Endothelial cell of umbilical vein (primary cell): ENCODE data around the gene HDX. TPM values are rescaled to one million over a fixed set of nuclear protein-coding genes. Genes with fewer than 3 reads are reported as not detected.

Experiments
- BruUV-seq: library from RNA; stranded (reverse); fragments of 400-500 nt; replicated peaks from 2 replicates; lab custom pipeline; 2021; lab: Mats Ljungman, UMichigan
- CTCF ChIA-PET: fragments of 300-600, 350-600 bp; sonication (Branson Sonifier 250); formaldehyde crosslinking; loops from one replicate; lab custom pipeline; 2021; ENCODE audit warnings: antibody characterized with exemption, inconsistent platforms; lab: Charles Lee
- POLR2A ChIA-PET: fragments of 300-600, 350-600 bp; sonication (Branson Sonifier 250); formaldehyde crosslinking; loops from one replicate; lab custom pipeline; 2021; ENCODE audit warnings: antibody characterized with exemption, inconsistent platforms; lab: Charles Lee
- DNase-seq: peaks from one replicate; pipeline ENCODE4 v3.0.0-alpha.2; 2011; ENCODE audit warnings: low read depth, low spot score
- FAIRE-seq: peaks from 2 replicates; lab custom pipeline; 2011; peaks lifted over from hg19 to GRCh38; lab: Jason Lieb, UNC
- H2AFZ ChIP-seq: 2 replicates; pipeline ENCODE4 v1.6.0; 2012; ENCODE audit warnings: low read depth, low read length, control low read depth, inconsistent platforms
- H3K27ac ChIP-seq: 2 replicates; pipeline ENCODE4 v1.5.1; 2011; ENCODE audit warnings: low read depth, mild to moderate bottlenecking, control low read depth, low read length, moderate library complexity; ENCODE audit not compliant: insufficient read depth
- H3K27me3 ChIP-seq, 2 experiments: 2 replicates each; pipeline versions ENCODE4 v1.6.0 to v1.6.1; 2011; ENCODE audit warnings: low read length in 2 of 2, mixed read lengths in 1 of 2; ENCODE audit not compliant: control insufficient read depth in 2 of 2, insufficient read depth in 2 of 2
- H3K36me3 ChIP-seq, 2 experiments: 2 replicates in 1 of 2; 3 replicates in 1 of 2; pipeline ENCODE4 v1.5.1; 2011; ENCODE audit warnings: low read length in 2 of 2, mild to moderate bottlenecking in 1 of 2, moderate library complexity in 1 of 2; ENCODE audit not compliant: control insufficient read depth in 2 of 2, insufficient read depth in 2 of 2; ENCODE audit errors: extremely low read depth in 1 of 2
- H3K4me1 ChIP-seq: 3 replicates; pipeline ENCODE4 v1.5.1; 2011; ENCODE audit warnings: mild to moderate bottlenecking, low read length; ENCODE audit not compliant: control insufficient read depth, insufficient read depth; ENCODE audit errors: extremely low read depth
- H3K4me2 ChIP-seq: 2 replicates; pipeline ENCODE4 v1.6.1; 2011; ENCODE audit warnings: low read length, control low read depth, mixed read lengths; ENCODE audit not compliant: insufficient read depth
- H3K4me3 ChIP-seq, 3 experiments: fragments of 200-600 bp in 1 of 3; sonication (generic), shearing (Covaris generic) in 1 of 3; replicated peaks in 1 of 3; 2 replicates each; pipeline ENCODE4 v1.5.1; 2011 to 2016; ENCODE audit warnings: control low read depth in 3 of 3, low read length in 3 of 3, mild to moderate bottlenecking in 2 of 3, inconsistent platforms in 1 of 3, low read depth in 1 of 3, moderate library complexity in 1 of 3; ENCODE audit not compliant: insufficient read depth in 1 of 3
- H3K79me2 ChIP-seq: 2 replicates; pipeline ENCODE4 v1.6.0; 2012; ENCODE audit warnings: low read length, inconsistent platforms; ENCODE audit not compliant: control insufficient read depth, insufficient read depth
- H3K9ac ChIP-seq: replicated peaks from 2 replicates; pipeline ENCODE3; 2011; ENCODE audit warnings: low read length, control low read depth; ENCODE audit not compliant: insufficient read depth; ENCODE audit errors: extremely low read depth
- H3K9me1 ChIP-seq: replicated peaks from 3 replicates; pipeline ENCODE4 v1.6.0; 2011; ENCODE audit warnings: mild to moderate bottlenecking, low read length; ENCODE audit not compliant: control insufficient read depth, insufficient read depth; ENCODE audit errors: extremely low read depth
- H3K9me3 ChIP-seq: replicated peaks from 2 replicates; pipeline ENCODE4 v1.5.1; 2012; ENCODE audit warnings: low read length, inconsistent platforms; ENCODE audit not compliant: control insufficient read depth, insufficient read depth
- H4K20me1 ChIP-seq: replicated peaks from 2 replicates; pipeline ENCODE3; 2011; ENCODE audit warnings: mild to moderate bottlenecking, low read length; ENCODE audit not compliant: control insufficient read depth, insufficient read depth; ENCODE audit errors: extremely low read depth
- EZH2 ChIP-seq: IDR thresholded peaks from 2 replicates; pipeline ENCODE4 v1.6.1; 2012; ENCODE audit warnings: borderline replicate concordance, low read depth, mild to moderate bottlenecking, moderate library complexity, low read length, inconsistent platforms; ENCODE audit not compliant: severe bottlenecking
- FOS ChIP-seq: IDR thresholded peaks from 2 replicates; pipeline ENCODE4 v1.6.1; 2011; ENCODE audit warnings: mild to moderate bottlenecking, low read length, moderate library complexity, borderline replicate concordance; ENCODE audit not compliant: insufficient read depth
- GATA2 ChIP-seq: IDR thresholded peaks from 2 replicates; pipeline ENCODE4 v1.7.0; 2011; ENCODE audit warnings: low read depth, mild to moderate bottlenecking, moderate library complexity, mixed read lengths, low read length; ENCODE audit not compliant: insufficient read length, insufficient read depth
- JUN ChIP-seq: IDR thresholded peaks from 2 replicates; pipeline ENCODE4 v1.6.1; 2011; ENCODE audit warnings: borderline replicate concordance, low read depth; ENCODE audit not compliant: insufficient read length, insufficient read depth
- MAX ChIP-seq: IDR thresholded peaks from 2 replicates; pipeline ENCODE4 v1.6.1; 2011; ENCODE audit not compliant: insufficient read depth, insufficient read length
- MYC ChIP-seq: IDR thresholded peaks from one replicate; pipeline ENCODE4 v1.6.1; 2011; ENCODE audit warnings: mild to moderate bottlenecking, low read depth, low read length
- POLR2A ChIP-seq: IDR thresholded peaks from 2 replicates; pipeline ENCODE4 v1.6.1; 2012; ENCODE audit warnings: low read depth, mild to moderate bottlenecking, control low read depth, low read length
- POLR2AphosphoS5 ChIP-seq: IDR thresholded peaks from 2 replicates; pipeline ENCODE4 v1.6.1; 2012; ENCODE audit warnings: low read depth, mild to moderate bottlenecking, control low read depth, low read length, moderate library complexity; ENCODE audit not compliant: insufficient read depth
- dilution Hi-C: fragments of 300-500 bp; cut with MboI; formaldehyde crosslinking; loops from one replicate; pipeline ENCODE4 v1.15.0; 2019; ENCODE audit warnings: low sequenced_read_pairs; ENCODE audit not compliant: extremely low pct_ligation_motif_present
- intact Hi-C: fragments of 100-400 bp; cut with micrococcal nuclease; formaldehyde crosslinking; loops from one replicate; pipeline ENCODE4 v1.10.0; 2022
- polyA plus RNA-seq, 4 experiments: library from polyadenylated mRNA; depleted of rRNA in 3 of 4; stranded (reverse) in 3 of 4; unstranded in 1 of 4; fragments of >200 nt; gene quantifications; 2 replicates each; pipeline versions ENCODE4 v1.2.1 to v1.2.3, GENCODE V29; 2011 to 2012; ENCODE audit warnings: missing spikeins in 1 of 4
- total RNA-seq: library from RNA; stranded (reverse); gene quantifications from 2 replicates; pipeline ENCODE4 v1.2.3, GENCODE V29; 2021
- TF ChIP-seq, protein P1 (sequence below), 2 donors: IDR thresholded peaks; 1 replicate in 1 of 2; 2 replicates in 1 of 2; pipeline ENCODE4 v1.5.1; 2011; ENCODE audit warnings: low read length in 2 of 2, mild to moderate bottlenecking in 2 of 2, moderate library complexity in 2 of 2, control low read depth in 1 of 2, inconsistent platforms in 1 of 2, low read depth in 1 of 2; ENCODE audit not compliant: insufficient read depth in 1 of 2; ENCODE audit errors: extremely low read depth in 1 of 2

HDX gene
- total and polyA plus RNA-seq, 2 donors (not counting 3 experiments of a cell fraction or from before 2014, with no cell fraction given) = 2.3 to 8.2 TPM

DNA sequence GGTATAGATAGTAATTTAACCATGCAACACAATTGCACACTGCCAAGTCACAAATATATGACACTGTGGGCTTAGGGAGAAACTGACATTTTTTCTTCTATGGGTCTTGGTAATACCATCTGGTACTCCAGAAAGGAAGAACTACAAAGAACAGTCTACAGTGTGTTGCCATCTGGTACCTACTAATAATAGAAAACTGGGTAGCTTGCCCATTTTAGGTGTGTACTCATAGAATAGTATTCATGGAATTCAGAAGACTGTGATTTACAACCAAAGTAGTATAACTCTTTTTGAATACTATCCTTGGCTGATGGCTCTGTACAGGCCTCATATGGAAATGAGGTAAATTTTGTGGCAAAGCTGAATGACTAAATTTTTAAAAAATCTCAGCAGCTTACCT is 181.6 kb downstream of the HDX start:
- Histone ChIP-seq H3K79me2 (no peaks in the 10 kb centered on the region), H3K27ac (no peak overlapping the region), H2AFZ (no peak overlapping the region), H4K20me1 (no peaks in the 10 kb centered on the region), H3K36me3 (no peaks in the 10 kb centered on the region), H3K4me3 (no peak overlapping the region), H3K27me3 (no peaks in the 10 kb centered on the region), H3K9me3 (no peaks in the 10 kb centered on the region), H3K4me2 (no peak overlapping the region), H3K9ac (no peak overlapping the region), H3K4me1 (no peaks in the 10 kb centered on the region), H3K9me1 (no peaks in the 10 kb centered on the region)
- ChIA-PET CTCF (interaction anchor here (0.8 kb wide), 1 partner anchor 19 kb away, joined by 5 read pairs; no protein-coding TSS in a partner anchor), POLR2A (no interaction called here)
- intact Hi-C loops (no loop called here), dilution Hi-C loops (no loop called here)
- BruUV-seq = no TSS peak
- no peak for FAIRE-seq
- no peak for DNase-seq
- TF ChIP-seq POLR2A (no peak), EZH2 (no peak), MYC (no peak), JUN (no peak), FOS (no peak), POLR2AphosphoS5 (no peak)
- TF ChIP-seq, protein P1, sequence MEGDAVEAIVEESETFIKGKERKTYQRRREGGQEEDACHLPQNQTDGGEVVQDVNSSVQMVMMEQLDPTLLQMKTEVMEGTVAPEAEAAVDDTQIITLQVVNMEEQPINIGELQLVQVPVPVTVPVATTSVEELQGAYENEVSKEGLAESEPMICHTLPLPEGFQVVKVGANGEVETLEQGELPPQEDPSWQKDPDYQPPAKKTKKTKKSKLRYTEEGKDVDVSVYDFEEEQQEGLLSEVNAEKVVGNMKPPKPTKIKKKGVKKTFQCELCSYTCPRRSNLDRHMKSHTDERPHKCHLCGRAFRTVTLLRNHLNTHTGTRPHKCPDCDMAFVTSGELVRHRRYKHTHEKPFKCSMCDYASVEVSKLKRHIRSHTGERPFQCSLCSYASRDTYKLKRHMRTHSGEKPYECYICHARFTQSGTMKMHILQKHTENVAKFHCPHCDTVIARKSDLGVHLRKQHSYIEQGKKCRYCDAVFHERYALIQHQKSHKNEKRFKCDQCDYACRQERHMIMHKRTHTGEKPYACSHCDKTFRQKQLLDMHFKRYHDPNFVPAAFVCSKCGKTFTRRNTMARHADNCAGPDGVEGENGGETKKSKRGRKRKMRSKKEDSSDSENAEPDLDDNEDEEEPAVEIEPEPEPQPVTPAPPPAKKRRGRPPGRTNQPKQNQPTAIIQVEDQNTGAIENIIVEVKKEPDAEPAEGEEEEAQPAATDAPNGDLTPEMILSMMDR (IDR thresholded peaks at IDR 0.05; ENCODE audit: extremely low read depth in 1 of 2, insufficient read depth in 1 of 2, low read depth in 1 of 2, low read length in 2 of 2) = no peak

DNA sequence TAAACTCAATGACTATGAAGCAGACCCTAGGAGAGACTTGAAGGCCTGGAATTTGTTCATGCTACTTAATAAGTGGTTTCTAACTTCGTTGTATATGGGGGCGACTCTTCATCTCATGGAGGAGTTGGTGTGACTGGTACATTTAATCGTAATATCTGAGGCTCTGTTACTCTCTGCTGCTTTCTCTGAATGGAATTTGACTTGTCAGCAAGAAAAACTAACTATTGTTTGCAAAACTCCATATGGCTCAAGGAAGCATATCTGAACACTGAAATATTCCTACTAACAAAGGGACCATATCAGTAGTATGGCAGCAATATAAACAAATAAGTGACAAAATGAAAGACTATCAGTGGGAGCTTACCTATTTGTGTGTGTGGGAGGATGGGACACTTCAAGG is 182.2 kb downstream of the HDX start:
- Histone ChIP-seq H3K4me2 (no peak overlapping the region), H3K36me3 (no peaks in the 10 kb centered on the region), H3K9me3 (no peaks in the 10 kb centered on the region), H3K4me3 (no peak overlapping the region), H3K27ac (no peak overlapping the region), H3K79me2 (no peaks in the 10 kb centered on the region), H3K9ac (no peak overlapping the region), H3K4me1 (no peaks in the 10 kb centered on the region), H3K27me3 (no peaks in the 10 kb centered on the region), H2AFZ (no peak overlapping the region), H3K9me1 (no peaks in the 10 kb centered on the region), H4K20me1 (no peaks in the 10 kb centered on the region)
- CTCF ChIA-PET = no interaction called here
- no peak for FAIRE-seq
- POLR2A ChIA-PET = no interaction called here
- no peak for TF ChIP-seq MYC
- no peak for TF ChIP-seq GATA2
- no peak for TF ChIP-seq POLR2A
- TF ChIP-seq FOS = no peak
- TF ChIP-seq POLR2AphosphoS5 = no peak
- TF ChIP-seq EZH2 = no peak
- TF ChIP-seq, protein P1 (IDR thresholded peaks at IDR 0.05; ENCODE audit: extremely low read depth in 1 of 2, insufficient read depth in 1 of 2, low read depth in 1 of 2, low read length in 2 of 2) = no peak
- no peak for TF ChIP-seq JUN
- no peak for TF ChIP-seq MAX
- no peak for DNase-seq
- dilution Hi-C loops = no loop called here
- BruUV-seq = no TSS peak
- intact Hi-C loops = no loop called here
